Cardiac muscle cell (in vitro differentiated cells and primary cell): Measurements from ENCODE around the gene SLC9C1. TPM values are rescaled to one million over a fixed set of nuclear protein-coding genes. Genes with fewer than 3 reads are reported as not detected.

Experiments
- DNase-seq, 2 donors: peaks; one replicate each; pipeline versions ENCODE4 v3.0.0 to v3.0.0-alpha.2; 2010 to 2017; ENCODE audit warnings: low read depth in 1 of 2, low spot score in 1 of 2
- H3K27ac ChIP-seq: fragments of 200-600 bp; sonication (generic); 2 replicates; pipeline ENCODE4 v1.5.1; 2016
- H3K27me3 ChIP-seq: fragments of 200-600 bp; sonication (generic); 2 replicates; pipeline ENCODE4 v1.6.0; 2016; ENCODE audit warnings: control low read depth
- H3K36me3 ChIP-seq: fragments of 200-600 bp; sonication (generic); 2 replicates; pipeline ENCODE4 v1.5.1; 2016; ENCODE audit warnings: control low read depth
- H3K4me1 ChIP-seq: fragments of 200-600 bp; sonication (generic); 2 replicates; pipeline ENCODE4 v1.8.1; 2017; ENCODE audit warnings: low read depth, mild to moderate bottlenecking, mixed run types
- H3K4me3 ChIP-seq: fragments of 200-600 bp; sonication (generic); 2 replicates; pipeline ENCODE4 v1.5.1; 2016; ENCODE audit warnings: mild to moderate bottlenecking
- H3K9me3 ChIP-seq: fragments of 200-600 bp; sonication (generic); 2 replicates; pipeline ENCODE4 v1.5.1; 2017; ENCODE audit warnings: low read depth, mild to moderate bottlenecking, control low read depth
- CTCF ChIP-seq: IDR thresholded peaks from 2 replicates; pipeline ENCODE4 v1.5.1; 2012; ENCODE audit warnings: low read depth, mild to moderate bottlenecking, low read length
- polyA plus RNA-seq: library from polyadenylated mRNA; unstranded; fragments of >200 nt; fragmentation: Nextera tagmentation; extraction: Ambion mirVana; gene quantifications from 2 replicates; pipeline ENCODE4 v1.2.1, GENCODE V29; 2016
- total RNA-seq: library from RNA; depleted of rRNA; stranded (reverse); fragments of >200 nt; gene quantifications from 2 replicates; pipeline ENCODE4 v1.2.3, GENCODE V29; 2016

The SLC9C1 gene
- total and polyA plus RNA-seq, 2 experiments from 2014 or later: 0.12 to 0.22 TPM

GRCh38 chr3:112090887-112091586, 203.0 kb downstream of the SLC9C1 start:
- peak in 1 of 2 donors; percentile 84 for DNase-seq
- Histone ChIP-seq H3K27me3 (peaks cover 5% of the 10 kb centered on the region), H3K4me1 (peaks cover 49% of the 10 kb centered on the region), H3K27ac (peak overlapping the region; percentile 85), H3K9me3 (no peaks in the 10 kb centered on the region), H3K4me3 (no peak overlapping the region), H3K36me3 (no peaks in the 10 kb centered on the region)
- no peak for TF ChIP-seq CTCF

Other genes with a start within 250 kb of the SLC9C1 start
- 10.4 and 15.4 TPM in 2 replicates for gene C3orf52, start 207.8 kb downstream of the SLC9C1 start, total RNA-seq
- 10.0 and 18.8 TPM in 2 replicates for gene C3orf52, start 207.8 kb downstream of the SLC9C1 start, polyA plus RNA-seq
- not detected in 2 replicates for gene GCSAM, start 161.0 kb downstream of the SLC9C1 start, total RNA-seq
- 0.66 and 1.7 TPM in 2 replicates for gene GCSAM, start 161.0 kb downstream of the SLC9C1 start, polyA plus RNA-seq
- 5.4 and 6.9 TPM in 2 replicates for gene CD200, start 38.9 kb upstream of the SLC9C1 start, total RNA-seq
- 6.3 and 11.6 TPM in 2 replicates for gene CD200, start 38.9 kb upstream of the SLC9C1 start, polyA plus RNA-seq
- not detected in 2 replicates for gene BTLA, start 205.3 kb upstream of the SLC9C1 start, total RNA-seq
- 0.11 TPM in 1 of 2 replicates, not detected in the other for gene BTLA, start 205.3 kb upstream of the SLC9C1 start, polyA plus RNA-seq